Ovary (tissue), 3 donors: ENCODE data around the gene QPCT.

ENCODE experiments used
- CTCF ChIP-seq, 3 donors: fragments of 450-650 bp in 2 of 3; fragments of 200-600 bp in 1 of 3; IDR thresholded peaks; one replicate each; pipeline versions ENCODE4 v1.5.1 to v1.8.0; 2016 to 2022; ENCODE audit warnings: antibody characterized with exemption in 3 of 3, mild to moderate bottlenecking in 1 of 3
- EP300 ChIP-seq: sonication (generic); formaldehyde crosslinking; IDR thresholded peaks from one replicate; pipeline ENCODE4 v1.6.1; 2017; ENCODE audit warnings: antibody characterized with exemption
- POLR2A ChIP-seq: fragments of 450-650 bp; IDR thresholded peaks from one replicate; pipeline ENCODE4 v1.6.1; 2017; ENCODE audit warnings: antibody characterized with exemption, mild to moderate bottlenecking, moderate library complexity
- donor health status: DM: no; HTN: no; CAD: no.

- TF ChIP-seq CTCF (IDR thresholded peaks at IDR 0.05) (no peak), POLR2A (no peak), EP300 (no peak)
These were observed 11.9 kb downstream of the QPCT start for GRCh38 chr2:37356299-37356698.
